Osteocyte (in vitro differentiated cells): ENCODE data around the gene TP53INP2. TPM values are rescaled to one million over a fixed set of nuclear protein-coding genes. Genes with fewer than 3 reads are reported as not detected.

Experiments
- DNase-seq: peaks from one replicate; pipeline ENCODE4 v3.0.0; 2021; ENCODE audit warnings: mixed read lengths; ENCODE audit not compliant: unreplicated experiment; ENCODE audit errors: extremely low spot score
- H3K27ac Mint-ChIP-seq: one replicate; pipeline ENCODE4 v1.8.0; 2021; ENCODE audit warnings: mild to moderate bottlenecking, mixed read lengths; ENCODE audit not compliant: unreplicated experiment
- H3K27me3 Mint-ChIP-seq: one replicate; pipeline ENCODE4 v1.8.0; 2021; ENCODE audit warnings: mixed read lengths; ENCODE audit not compliant: unreplicated experiment
- H3K36me3 Mint-ChIP-seq: one replicate; pipeline ENCODE4 v1.8.0; 2021; ENCODE audit warnings: mixed read lengths; ENCODE audit not compliant: unreplicated experiment
- H3K4me1 Mint-ChIP-seq: one replicate; pipeline ENCODE4 v1.8.0; 2021; ENCODE audit warnings: mixed read lengths; ENCODE audit not compliant: unreplicated experiment
- H3K4me3 Mint-ChIP-seq: one replicate; pipeline ENCODE4 v1.8.0; 2021; ENCODE audit warnings: mild to moderate bottlenecking, moderate library complexity, mixed read lengths; ENCODE audit not compliant: unreplicated experiment
- H3K9me3 Mint-ChIP-seq: one replicate; pipeline ENCODE4 v1.8.0; 2021; ENCODE audit warnings: mixed read lengths; ENCODE audit not compliant: unreplicated experiment
- CTCF ChIP-seq: fragments of 200-600 bp; sonication (generic); IDR thresholded peaks from 2 replicates; pipeline ENCODE4 v1.5.0; 2021; ENCODE audit warnings: antibody characterized with exemption, mild to moderate bottlenecking, moderate library complexity
- total RNA-seq: library from RNA; stranded (reverse); gene quantifications from 2 replicates; pipeline ENCODE4 v1.2.1, GENCODE V29; 2021

The TP53INP2 gene
- total RNA-seq, 1 donor from 2014 or later = 34.3 TPM

GRCh38 chr20:34754611-34755010, 50.5 kb downstream of the TP53INP2 start:
- Mint-ChIP-seq H3K9me3 (no peaks in the 10 kb centered on the region), H3K4me1 (no peaks in the 10 kb centered on the region), H3K27ac (no peak overlapping the region), H3K36me3 (peaks cover 61% of the 10 kb centered on the region), H3K27me3 (no peaks in the 10 kb centered on the region), H3K4me3 (no peak overlapping the region)
- no peak for TF ChIP-seq CTCF
- DNase-seq = no peak

GRCh38 chr20:34755367-34755766, 51.2 kb downstream of the TP53INP2 start:
- no peaks in the 10 kb centered on the region for H3K27me3 Mint-ChIP-seq
- H3K4me3 Mint-ChIP-seq = no peak overlapping the region
- peaks cover 59% of the 10 kb centered on the region for H3K36me3 Mint-ChIP-seq
- DNase-seq = no peak
- H3K4me1 Mint-ChIP-seq = no peaks in the 10 kb centered on the region
- no peak for TF ChIP-seq CTCF
- H3K27ac Mint-ChIP-seq = no peak overlapping the region
- no peaks in the 10 kb centered on the region for H3K9me3 Mint-ChIP-seq

- no peak for TF ChIP-seq CTCF
- Mint-ChIP-seq H3K36me3 (peaks cover 55% of the 10 kb centered on the region), H3K4me1 (no peaks in the 10 kb centered on the region), H3K4me3 (no peak overlapping the region), H3K27me3 (no peaks in the 10 kb centered on the region), H3K9me3 (no peaks in the 10 kb centered on the region), H3K27ac (no peak overlapping the region)
- no peak for DNase-seq
Observed at GRCh38 chr20:34762031-34762555, 57.9 kb downstream of the TP53INP2 start.

Other genes with a start within 250 kb of the TP53INP2 start
- 160 and 166 TPM in 2 replicates for gene DYNLRB1, start 187.9 kb upstream of the TP53INP2 start, total RNA-seq
- 60.5 and 67.2 TPM in 2 replicates for gene MAP1LC3A, start 145.6 kb upstream of the TP53INP2 start, total RNA-seq
- 15.5 and 18.2 TPM in 2 replicates for gene PIGU, start 27.3 kb upstream of the TP53INP2 start, total RNA-seq
- gene NCOA6, start 121.3 kb downstream of the TP53INP2 start, total RNA-seq = 33.4 and 33.9 TPM in 2 replicates
- 32.8 and 37.0 TPM in 2 replicates for gene GGT7, start 168.5 kb downstream of the TP53INP2 start, total RNA-seq
- 28.2 and 31.1 TPM in 2 replicates for gene ACSS2, start 172.3 kb downstream of the TP53INP2 start, total RNA-seq